Smooth muscle cell (in vitro differentiated cells): ENCODE data around the gene KCNK1. TPM values are rescaled to one million over a fixed set of nuclear protein-coding genes. Genes with fewer than 3 reads are reported as not detected.

Experiments
- DNase-seq: peaks from one replicate; lab custom pipeline; 2025; ENCODE audit not compliant: unreplicated experiment; lab: John Stamatoyannopoulos, UW
- H2AFZ ChIP-seq: fragments of 200-600 bp; sonication (generic); 2 replicates; pipeline ENCODE4 v1.6.0; 2016; ENCODE audit warnings: antibody characterized with exemption, low read depth, mild to moderate bottlenecking
- H3F3A ChIP-seq: fragments of 200-600 bp; sonication (generic); 2 replicates; pipeline ENCODE4 v1.6.0; 2017; ENCODE audit warnings: antibody characterized with exemption, low read depth
- H3K27ac ChIP-seq: fragments of 200-600 bp; sonication (generic); 2 replicates; pipeline ENCODE4 v1.5.1; 2016; ENCODE audit warnings: low read depth, mild to moderate bottlenecking
- H3K27me3 ChIP-seq: fragments of 200-600 bp; sonication (generic); 2 replicates; pipeline ENCODE4 v1.6.1; 2016; ENCODE audit warnings: low read depth, mild to moderate bottlenecking
- H3K36me3 ChIP-seq: fragments of 200-600 bp; sonication (generic); 2 replicates; pipeline ENCODE4 v1.5.1; 2016; ENCODE audit warnings: low read depth
- H3K4me1 ChIP-seq: fragments of 200-600 bp; sonication (generic); 2 replicates; pipeline ENCODE4 v1.5.1; 2016; ENCODE audit warnings: low read depth
- H3K4me2 ChIP-seq: fragments of 200-600 bp; sonication (generic); 2 replicates; pipeline ENCODE4 v1.6.0; 2016; ENCODE audit warnings: mild to moderate bottlenecking
- H3K4me3 ChIP-seq: fragments of 200-600 bp; sonication (generic); 2 replicates; pipeline ENCODE4 v1.5.1; 2016; ENCODE audit warnings: mild to moderate bottlenecking
- H3K79me2 ChIP-seq: fragments of 200-600 bp; sonication (generic); 2 replicates; pipeline ENCODE4 v1.6.0; 2016; ENCODE audit warnings: low read depth, mild to moderate bottlenecking
- H3K9ac ChIP-seq: fragments of 200-600 bp; sonication (generic); 2 replicates; pipeline ENCODE4 v1.6.0; 2016; ENCODE audit warnings: low read depth
- H3K9me3 ChIP-seq: fragments of 200-600 bp; sonication (generic); replicated peaks from 2 replicates; pipeline ENCODE4 v1.5.1; 2016; ENCODE audit warnings: low read depth
- H4K20me1 ChIP-seq: fragments of 200-600 bp; sonication (generic); 2 replicates; pipeline ENCODE4 v1.6.0; 2016; ENCODE audit warnings: low read depth
- WGBS: methylation state at CpG from one replicate; pipeline ENCODE4 v1.1.7; 2016; ENCODE audit warnings: low lambda C conversion rate; 5-methylcytosine and 5-hydroxymethylcytosine counted together
- polyA plus RNA-seq: library from polyadenylated mRNA; unstranded; fragments of >200 nt; fragmentation: Nextera tagmentation; extraction: Ambion mirVana; gene quantifications from 2 replicates; pipeline ENCODE4 v1.2.1, GENCODE V29; 2016
- total RNA-seq: library from RNA; depleted of rRNA; stranded (reverse); fragments of >200 nt; gene quantifications from 2 replicates; pipeline ENCODE4 v1.2.3, GENCODE V29; 2014
- TF ChIP-seq, protein P1 (sequence below): fragments of 200-600 bp; sonication (generic); IDR thresholded peaks from 2 replicates; pipeline ENCODE4 v1.5.1; 2017; ENCODE audit warnings: borderline replicate concordance, mild to moderate bottlenecking, antibody characterized with exemption; ENCODE audit not compliant: insufficient read depth, poor library complexity, severe bottlenecking

Gene KCNK1
- total and polyA plus RNA-seq, 2 experiments from 2014 or later, result 16.6 to 16.8 TPM

DNA sequence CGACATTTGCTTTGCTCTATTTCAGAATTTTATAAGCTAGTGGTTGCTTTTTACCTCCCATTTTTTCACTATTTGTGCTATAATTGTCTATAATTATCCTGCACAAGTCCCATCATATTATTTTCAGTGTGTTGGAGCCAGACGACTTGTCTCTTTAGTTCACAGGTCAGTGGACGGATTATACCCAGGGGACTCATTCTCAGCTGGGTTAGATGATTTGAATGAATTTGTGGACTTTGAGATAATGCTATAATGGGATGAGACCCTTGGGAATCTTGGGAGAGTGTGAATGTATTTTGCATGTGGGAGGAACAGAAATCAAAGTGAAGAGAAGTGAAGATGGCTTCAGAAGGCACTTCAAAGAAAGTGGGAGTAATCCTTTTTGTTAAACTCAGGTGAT lies 31.5 kb upstream of the KCNK1 start:
- Histone ChIP-seq H3K9ac (no peak overlapping the region), H3K4me3 (no peak overlapping the region), H2AFZ (no peak overlapping the region), H3K79me2 (no peaks in the 10 kb centered on the region), H4K20me1 (no peaks in the 10 kb centered on the region), H3K27me3 (no peaks in the 10 kb centered on the region), H3K36me3 (no peaks in the 10 kb centered on the region), H3K4me2 (no peak overlapping the region), H3K27ac (no peak overlapping the region), H3K9me3 (no peaks in the 10 kb centered on the region), H3K4me1 (no peaks in the 10 kb centered on the region), H3F3A (no peaks in the 10 kb centered on the region)
- TF ChIP-seq, protein P1, sequence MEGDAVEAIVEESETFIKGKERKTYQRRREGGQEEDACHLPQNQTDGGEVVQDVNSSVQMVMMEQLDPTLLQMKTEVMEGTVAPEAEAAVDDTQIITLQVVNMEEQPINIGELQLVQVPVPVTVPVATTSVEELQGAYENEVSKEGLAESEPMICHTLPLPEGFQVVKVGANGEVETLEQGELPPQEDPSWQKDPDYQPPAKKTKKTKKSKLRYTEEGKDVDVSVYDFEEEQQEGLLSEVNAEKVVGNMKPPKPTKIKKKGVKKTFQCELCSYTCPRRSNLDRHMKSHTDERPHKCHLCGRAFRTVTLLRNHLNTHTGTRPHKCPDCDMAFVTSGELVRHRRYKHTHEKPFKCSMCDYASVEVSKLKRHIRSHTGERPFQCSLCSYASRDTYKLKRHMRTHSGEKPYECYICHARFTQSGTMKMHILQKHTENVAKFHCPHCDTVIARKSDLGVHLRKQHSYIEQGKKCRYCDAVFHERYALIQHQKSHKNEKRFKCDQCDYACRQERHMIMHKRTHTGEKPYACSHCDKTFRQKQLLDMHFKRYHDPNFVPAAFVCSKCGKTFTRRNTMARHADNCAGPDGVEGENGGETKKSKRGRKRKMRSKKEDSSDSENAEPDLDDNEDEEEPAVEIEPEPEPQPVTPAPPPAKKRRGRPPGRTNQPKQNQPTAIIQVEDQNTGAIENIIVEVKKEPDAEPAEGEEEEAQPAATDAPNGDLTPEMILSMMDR, result no peak
- no peak for DNase-seq
- 84% methylated on average over 3 of the region's 3 CpGs for WGBS

DNA sequence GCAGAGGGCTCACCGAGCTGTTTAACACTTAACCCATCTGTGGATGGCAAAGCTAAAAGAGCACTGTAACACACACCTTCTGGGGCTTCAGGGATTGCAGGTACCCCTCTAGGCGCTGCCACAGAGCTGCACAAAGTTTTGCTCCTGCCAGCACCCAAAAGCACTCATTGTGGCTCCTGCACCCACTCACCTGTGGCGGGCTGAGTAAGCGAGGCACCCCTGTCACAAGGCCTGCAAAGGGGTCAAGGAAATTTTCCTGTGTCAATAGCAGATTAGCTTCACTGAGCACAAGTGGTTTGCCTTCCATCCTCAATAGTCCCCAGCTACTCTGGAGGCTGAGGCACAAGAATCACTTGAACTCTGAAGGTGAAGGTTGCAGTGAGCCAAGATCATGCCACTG lies 29.5 kb upstream of the KCNK1 start:
- Histone ChIP-seq H3K27me3 (no peaks in the 10 kb centered on the region), H3K36me3 (no peaks in the 10 kb centered on the region), H3K4me3 (no peak overlapping the region), H3F3A (no peaks in the 10 kb centered on the region), H3K4me2 (no peak overlapping the region), H3K79me2 (no peaks in the 10 kb centered on the region), H3K4me1 (peaks cover 9% of the 10 kb centered on the region), H3K9ac (no peak overlapping the region), H4K20me1 (no peaks in the 10 kb centered on the region), H3K9me3 (no peaks in the 10 kb centered on the region), H2AFZ (no peak overlapping the region), H3K27ac (no peak overlapping the region)
- WGBS, result 85% methylated on average over 4 of the region's 4 CpGs
- TF ChIP-seq, protein P1, result no peak
- no peak for DNase-seq

DNA sequence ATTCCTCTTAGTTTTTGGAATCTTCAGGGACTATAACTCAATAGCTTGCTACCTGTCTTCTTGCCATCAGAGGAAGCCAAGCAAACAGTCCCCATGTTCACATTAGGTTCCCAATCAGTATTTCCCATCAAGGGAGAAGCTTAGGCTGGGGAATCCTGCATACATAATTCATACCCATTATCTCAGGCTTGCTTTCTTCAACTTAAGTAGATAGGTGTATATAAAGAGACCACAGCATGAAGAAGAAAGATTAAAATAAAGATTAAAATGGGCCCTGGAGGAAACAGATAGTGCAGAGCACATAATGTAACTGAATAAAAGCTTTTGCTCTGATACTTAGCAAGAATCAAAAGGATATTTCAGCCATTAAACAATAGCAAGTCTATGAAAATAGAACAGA lies 29.0 kb upstream of the KCNK1 start:
- H3K79me2 ChIP-seq, result no peaks in the 10 kb centered on the region
- H4K20me1 ChIP-seq, result no peaks in the 10 kb centered on the region
- no peaks in the 10 kb centered on the region for H3K36me3 ChIP-seq
- H3K27ac ChIP-seq, result no peak overlapping the region
- H3K4me3 ChIP-seq, result no peak overlapping the region
- no peak overlapping the region for H2AFZ ChIP-seq
- H3F3A ChIP-seq, result no peaks in the 10 kb centered on the region
- peaks cover 13% of the 10 kb centered on the region for H3K4me1 ChIP-seq
- no peak overlapping the region for H3K4me2 ChIP-seq
- DNase-seq, result no peak
- H3K9ac ChIP-seq, result no peak overlapping the region
- H3K27me3 ChIP-seq, result no peaks in the 10 kb centered on the region
- H3K9me3 ChIP-seq, result no peaks in the 10 kb centered on the region
- TF ChIP-seq, protein P1, result no peak

DNA sequence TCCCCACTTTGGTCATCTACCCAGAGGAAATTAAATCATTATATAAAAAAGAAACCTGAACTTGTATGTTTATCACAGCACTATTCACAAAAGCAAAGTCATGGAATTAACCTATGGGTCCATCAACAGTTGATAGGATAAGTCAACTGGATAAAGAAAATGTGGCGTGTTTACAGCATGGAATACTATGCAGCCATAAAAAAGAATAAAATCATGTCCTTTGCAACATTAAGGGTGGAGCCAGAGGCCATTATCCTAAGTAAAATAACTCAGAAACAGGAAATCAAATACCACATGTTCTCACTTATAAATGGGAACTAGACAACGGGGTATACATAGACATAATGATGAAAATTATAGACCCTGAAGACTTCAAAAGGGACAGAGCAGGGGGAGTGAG lies 27.6 kb upstream of the KCNK1 start:
- WGBS, result 96% methylated on average over 2 of the region's 2 CpGs
- Histone ChIP-seq H3K4me3 (no peak overlapping the region), H3K9ac (no peak overlapping the region), H3K9me3 (no peaks in the 10 kb centered on the region), H3K4me1 (peaks cover 16% of the 10 kb centered on the region), H3K27me3 (no peaks in the 10 kb centered on the region), H3F3A (no peaks in the 10 kb centered on the region), H3K36me3 (no peaks in the 10 kb centered on the region), H3K79me2 (no peaks in the 10 kb centered on the region), H3K27ac (no peak overlapping the region), H4K20me1 (no peaks in the 10 kb centered on the region), H3K4me2 (no peak overlapping the region), H2AFZ (no peak overlapping the region)
- TF ChIP-seq, protein P1, result no peak
- DNase-seq, result no peak
